ENCODE data around the gene MYBPHL.

MYBPHL gene

GRCh38 chr1:109279615-109280278 is 27.1 kb downstream of the MYBPHL start:
- DNase-seq (ENCODE audit: low spot score): no peak

- peak; percentile 55 for DNase-seq (ENCODE audit: low spot score)
Observed at GRCh38 chr1:109277434-109278204, 29.2 kb downstream of the MYBPHL start.

- DNase-seq (ENCODE audit: low spot score): no peak
Observed at GRCh38 chr1:109275706-109276345, 31.0 kb downstream of the MYBPHL start.

- DNase-seq (ENCODE audit: low spot score): no peak
Observed at GRCh38 chr1:109274533-109275476, 32.0 kb downstream of the MYBPHL start.

- no peak for DNase-seq (ENCODE audit: low spot score)
Observed at GRCh38 chr1:109273570-109274288, 33.1 kb downstream of the MYBPHL start.

- DNase-seq (ENCODE audit: low spot score): no peak
Observed at GRCh38 chr1:109272831-109273547, 33.8 kb downstream of the MYBPHL start.

GRCh38 chr1:109272021-109272799 is 34.6 kb downstream of the MYBPHL start:
- no peak for DNase-seq (ENCODE audit: low spot score)

GRCh38 chr1:109271458-109271857 is 35.4 kb downstream of the MYBPHL start:
- no peak for DNase-seq (ENCODE audit: low spot score)

GRCh38 chr1:109270623-109271317 is 36.0 kb downstream of the MYBPHL start:
- no peak for DNase-seq (ENCODE audit: low spot score)

GRCh38 chr1:109269981-109270622 is 36.7 kb downstream of the MYBPHL start:
- DNase-seq (ENCODE audit: low spot score): no peak

- no peak for DNase-seq (ENCODE audit: low spot score)
Observed at GRCh38 chr1:109269212-109269980, 37.4 kb downstream of the MYBPHL start.

GRCh38 chr1:109268431-109269211 is 38.2 kb downstream of the MYBPHL start:
- no peak for DNase-seq (ENCODE audit: low spot score)

- no peak for DNase-seq (ENCODE audit: low spot score)
Observed at GRCh38 chr1:109267743-109268300, 39.0 kb downstream of the MYBPHL start.

GRCh38 chr1:109266965-109267364 is 39.8 kb downstream of the MYBPHL start:
- no peak for DNase-seq (ENCODE audit: low spot score)

- no peak for DNase-seq (ENCODE audit: low spot score)
Observed at GRCh38 chr1:109265741-109266330, 41.0 kb downstream of the MYBPHL start.

GRCh38 chr1:109265016-109265415 is 41.8 kb downstream of the MYBPHL start:
- DNase-seq (ENCODE audit: low spot score): no peak

All from CD4-positive, alpha-beta T cell treated with Interleukin-15 for 4 hours (primary cell).